Body of pancreas (tissue), 4 donors: ENCODE results near the gene THRA.

ENCODE experiments used
- POLR2A ChIP-seq, 3 donors: fragments of 450-650 bp; IDR thresholded peaks; one replicate each; pipeline ENCODE4 v1.6.1; 2016; ENCODE audit warnings: antibody characterized with exemption in 3 of 3, mild to moderate bottlenecking in 2 of 3
- TF ChIP-seq, protein P1 (sequence below), 7 experiments: fragments of 450-650 bp in 4 of 7; fragments of 200-600 bp in 3 of 7; sonication (generic) in 3 of 7; IDR thresholded peaks; one replicate each; pipeline ENCODE4 v1.5.1; 2016 to 2019; ENCODE audit warnings: antibody characterized with exemption in 7 of 7

DNA sequence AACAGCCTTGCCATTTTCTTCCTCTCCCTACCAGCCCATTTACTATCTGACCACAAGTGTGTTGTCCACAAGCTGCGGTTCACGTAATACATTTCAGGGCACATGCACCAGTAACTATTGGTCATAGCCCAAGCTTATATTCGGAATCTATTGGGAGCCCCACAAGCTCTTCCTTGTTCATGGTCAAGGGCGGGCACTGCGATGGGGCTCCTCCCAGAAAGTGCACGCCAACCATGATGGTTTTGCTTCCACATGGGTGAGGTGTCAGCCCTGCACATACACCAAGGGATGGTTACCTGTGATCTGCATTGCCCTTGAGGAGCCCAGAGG lies 12.1 kb downstream of the THRA start:
- TF ChIP-seq, protein P1, sequence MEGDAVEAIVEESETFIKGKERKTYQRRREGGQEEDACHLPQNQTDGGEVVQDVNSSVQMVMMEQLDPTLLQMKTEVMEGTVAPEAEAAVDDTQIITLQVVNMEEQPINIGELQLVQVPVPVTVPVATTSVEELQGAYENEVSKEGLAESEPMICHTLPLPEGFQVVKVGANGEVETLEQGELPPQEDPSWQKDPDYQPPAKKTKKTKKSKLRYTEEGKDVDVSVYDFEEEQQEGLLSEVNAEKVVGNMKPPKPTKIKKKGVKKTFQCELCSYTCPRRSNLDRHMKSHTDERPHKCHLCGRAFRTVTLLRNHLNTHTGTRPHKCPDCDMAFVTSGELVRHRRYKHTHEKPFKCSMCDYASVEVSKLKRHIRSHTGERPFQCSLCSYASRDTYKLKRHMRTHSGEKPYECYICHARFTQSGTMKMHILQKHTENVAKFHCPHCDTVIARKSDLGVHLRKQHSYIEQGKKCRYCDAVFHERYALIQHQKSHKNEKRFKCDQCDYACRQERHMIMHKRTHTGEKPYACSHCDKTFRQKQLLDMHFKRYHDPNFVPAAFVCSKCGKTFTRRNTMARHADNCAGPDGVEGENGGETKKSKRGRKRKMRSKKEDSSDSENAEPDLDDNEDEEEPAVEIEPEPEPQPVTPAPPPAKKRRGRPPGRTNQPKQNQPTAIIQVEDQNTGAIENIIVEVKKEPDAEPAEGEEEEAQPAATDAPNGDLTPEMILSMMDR (IDR thresholded peaks at IDR 0.05) = no peak
- TF ChIP-seq POLR2A (IDR thresholded peaks at IDR 0.05) = no peak
